IPS-NIHi11 (cell line): ENCODE results near the gene MFAP5.
"Not testable (repeated sequence)": the region's sequence is repeated elsewhere in the genome, so short reads cannot be mapped to it uniquely, and the experiment has no call there.

Source experiments
- DNase-seq: peaks from one replicate; pipeline ENCODE4 v3.0.0; 2012; ENCODE audit warnings: mixed read lengths, low spot score

MFAP5 gene

GRCh38 chr12:8675591-8676036 lies 13.0 kb upstream of the MFAP5 start:
- no peak for DNase-seq

GRCh38 chr12:8672381-8672780 lies 9.8 kb upstream of the MFAP5 start:
- DNase-seq, result no peak

GRCh38 chr12:8668441-8668840 lies 5.8 kb upstream of the MFAP5 start:
- DNase-seq, result no peak

- no peak for DNase-seq
Observed at GRCh38 chr12:8667270-8667669, 4.6 kb upstream of the MFAP5 start.

- DNase-seq, result no peak
Observed at GRCh38 chr12:8665759-8666158, 3.1 kb upstream of the MFAP5 start.

- no peak for DNase-seq
Observed at GRCh38 chr12:8664228-8664913, 1.7 kb upstream of the MFAP5 start.

- DNase-seq, result no peak
Observed at GRCh38 chr12:8661751-8662150, 875 bp downstream of the MFAP5 start.

GRCh38 chr12:8661016-8661415 lies 1.6 kb downstream of the MFAP5 start:
- DNase-seq, result no peak

- no peak for DNase-seq
Observed at GRCh38 chr12:8658346-8658745, 4.3 kb downstream of the MFAP5 start.

- DNase-seq, result no peak
Observed at GRCh38 chr12:8655421-8655820, 7.2 kb downstream of the MFAP5 start.

GRCh38 chr12:8648576-8649205 lies 13.9 kb downstream of the MFAP5 start:
- DNase-seq, result no peak

GRCh38 chr12:8647968-8648367 lies 14.7 kb downstream of the MFAP5 start:
- DNase-seq, result no peak

- no peak for DNase-seq
Observed at GRCh38 chr12:8644345-8645248, 18.0 kb downstream of the MFAP5 start.

GRCh38 chr12:8642775-8643174 lies 19.9 kb downstream of the MFAP5 start:
- DNase-seq, result no peak

GRCh38 chr12:8639936-8640335 lies 22.7 kb downstream of the MFAP5 start:
- no peak for DNase-seq

- DNase-seq, result no peak
Observed at GRCh38 chr12:8638951-8639350, 23.7 kb downstream of the MFAP5 start.

GRCh38 chr12:8637666-8638065 lies 25.0 kb downstream of the MFAP5 start:
- no peak for DNase-seq

GRCh38 chr12:8637244-8637643 lies 25.4 kb downstream of the MFAP5 start:
- no peak for DNase-seq

GRCh38 chr12:8636581-8636980 lies 26.0 kb downstream of the MFAP5 start:
- DNase-seq, result no peak

GRCh38 chr12:8636007-8636346 lies 26.6 kb downstream of the MFAP5 start:
- DNase-seq, result not testable (repeated sequence)

- DNase-seq, result not testable (repeated sequence)
Observed at GRCh38 chr12:8635342-8636006, 27.2 kb downstream of the MFAP5 start.

- DNase-seq, result no peak
Observed at GRCh38 chr12:8630131-8630530, 32.5 kb downstream of the MFAP5 start.
